Liver (tissue), 9 donors: Measurements from ENCODE around the gene RIN1. TPM values are rescaled to one million over a fixed set of nuclear protein-coding genes. Genes with fewer than 3 reads are reported as not detected.

Experiments
- DNase-seq: peaks from one replicate; pipeline ENCODE4 v3.0.0-alpha.2; 2017; ENCODE audit warnings: low spot score
- H3K27ac ChIP-seq, 2 donors: one replicate each; pipeline ENCODE4 v1.7.0; 2013; ENCODE audit warnings: inconsistent platforms in 2 of 2, low read length in 2 of 2, control low read depth in 1 of 2, low read depth in 1 of 2, mild to moderate bottlenecking in 1 of 2
- H3K27me3 ChIP-seq, 4 donors: one replicate each; pipeline versions ENCODE4 v1.6.1 to v1.7.0; 2013; ENCODE audit warnings: low read length in 3 of 4, inconsistent platforms in 1 of 4, mild to moderate bottlenecking in 1 of 4, moderate library complexity in 1 of 4; ENCODE audit not compliant: control insufficient read depth in 4 of 4, insufficient read depth in 4 of 4
- H3K36me3 ChIP-seq, 4 donors: one replicate each; pipeline versions ENCODE4 v1.6.1 to v1.7.0; 2013; ENCODE audit warnings: low read length in 3 of 4, mild to moderate bottlenecking in 3 of 4, low read depth in 1 of 4, moderate library complexity in 1 of 4; ENCODE audit not compliant: control insufficient read depth in 4 of 4, insufficient read depth in 3 of 4
- H3K4me1 ChIP-seq, 4 donors: one replicate each; pipeline versions ENCODE4 v1.6.1 to v1.7.0; 2013; ENCODE audit warnings: low read length in 3 of 4, mild to moderate bottlenecking in 3 of 4, moderate library complexity in 1 of 4; ENCODE audit not compliant: control insufficient read depth in 4 of 4, insufficient read depth in 4 of 4
- H3K4me3 ChIP-seq, 3 donors: one replicate each; pipeline versions ENCODE4 v1.6.1 to v1.7.0; 2013; ENCODE audit warnings: low read length in 3 of 3, control low read depth in 1 of 3, low read depth in 1 of 3, mild to moderate bottlenecking in 1 of 3
- H3K9ac ChIP-seq, 2 donors: one replicate each; pipeline ENCODE4 v1.7.0; 2013; ENCODE audit warnings: low read length in 2 of 2, mild to moderate bottlenecking in 2 of 2, moderate library complexity in 2 of 2, control low read depth in 1 of 2, low read depth in 1 of 2
- H3K9me3 ChIP-seq, 4 donors: one replicate each; pipeline versions ENCODE4 v1.6.1 to v1.7.0; 2013; ENCODE audit warnings: low read length in 3 of 4; ENCODE audit not compliant: control insufficient read depth in 4 of 4
- EGR1 ChIP-seq, 2 donors: IDR thresholded peaks; 2 replicates each; pipeline ENCODE4 v1.6.1; 2016 to 2018; ENCODE audit warnings: antibody characterized with exemption in 2 of 2, low read depth in 2 of 2
- FOXA1 ChIP-seq: IDR thresholded peaks from 2 replicates; pipeline ENCODE4 v1.6.1; 2016; ENCODE audit warnings: antibody characterized with exemption
- GABPA ChIP-seq, 2 donors: IDR thresholded peaks in 1 of 2; conservative IDR thresholded peaks in 1 of 2; 2 replicates each; pipeline ENCODE4 v1.6.1; 2016; ENCODE audit warnings: antibody characterized with exemption in 2 of 2, mild to moderate bottlenecking in 1 of 2, moderate library complexity in 1 of 2
- HNF4A ChIP-seq, 2 donors: conservative IDR thresholded peaks; 2 replicates each; pipeline ENCODE4 v1.6.1; 2016; ENCODE audit warnings: antibody characterized with exemption in 2 of 2, mild to moderate bottlenecking in 2 of 2
- HNF4G ChIP-seq: IDR thresholded peaks from 2 replicates; pipeline ENCODE4 v1.6.1; 2016; ENCODE audit warnings: antibody characterized with exemption
- JUND ChIP-seq, 2 donors: IDR thresholded peaks; 2 replicates each; pipeline ENCODE4 v1.6.1; 2016; ENCODE audit warnings: antibody characterized with exemption in 2 of 2
- RAD21 ChIP-seq, 2 donors: IDR thresholded peaks; 2 replicates each; pipeline ENCODE4 v1.6.1; 2016; ENCODE audit warnings: antibody characterized with exemption in 2 of 2, mild to moderate bottlenecking in 2 of 2
- RXRA ChIP-seq, 2 donors: IDR thresholded peaks; 2 replicates each; pipeline ENCODE4 v1.6.1; 2017 to 2018; ENCODE audit warnings: antibody characterized with exemption in 2 of 2, mild to moderate bottlenecking in 1 of 2
- SP1 ChIP-seq: IDR thresholded peaks from 2 replicates; pipeline ENCODE4 v1.6.1; 2018; ENCODE audit warnings: antibody characterized with exemption, mild to moderate bottlenecking
- TAF1 ChIP-seq: conservative IDR thresholded peaks from 2 replicates; pipeline ENCODE4 v1.6.1; 2016; ENCODE audit warnings: antibody characterized with exemption, mild to moderate bottlenecking
- YY1 ChIP-seq: IDR thresholded peaks from 2 replicates; pipeline ENCODE4 v1.6.1; 2016; ENCODE audit warnings: antibody characterized with exemption, mild to moderate bottlenecking
- WGBS: extraction: QIAGEN DNeasy Blood & Tissue Kit; methylation state at CpG from one replicate; pipeline ENCODE4 v1.1.7; 2013; 5-methylcytosine and 5-hydroxymethylcytosine counted together
- polyA plus RNA-seq, 2 donors: library from polyadenylated mRNA; stranded (reverse) in 1 of 2; unstranded in 1 of 2; fragments of 200-250 nt in 1 of 2; fragments of >200 nt in 1 of 2; fragmentation: Nextera tagmentation in 1 of 2; extraction: Ambion mirVana in 1 of 2; gene quantifications; one replicate each; pipeline versions ENCODE4 v1.2.1 to v1.2.3, GENCODE V29; 2013 to 2015
- total RNA-seq, 2 donors: library from RNA; depleted of rRNA; stranded (reverse); fragments of >200 nt; gene quantifications; one replicate each; pipeline ENCODE4 v1.2.3, GENCODE V29; 2014
- TF ChIP-seq, protein P1 (sequence below): IDR thresholded peaks from 2 replicates; pipeline ENCODE4 v1.6.1; 2016; ENCODE audit warnings: antibody characterized with exemption
- TF ChIP-seq, protein P2 (sequence below): IDR thresholded peaks from 2 replicates; pipeline ENCODE4 v1.6.1; 2016; ENCODE audit warnings: antibody characterized with exemption, mild to moderate bottlenecking
- TF ChIP-seq, protein P3 (sequence below): IDR thresholded peaks from 2 replicates; pipeline ENCODE4 v1.6.1; 2016; ENCODE audit warnings: antibody characterized with exemption
- TF ChIP-seq, protein P4 (sequence below): IDR thresholded peaks from 2 replicates; pipeline ENCODE4 v1.6.1; 2016; ENCODE audit warnings: antibody characterized with exemption
- TF ChIP-seq, protein P5 (sequence below): fragments of 150-350 bp; IDR thresholded peaks from 2 replicates; pipeline ENCODE4 v1.5.1; 2017; ENCODE audit warnings: improper control_type of control experiment, low read depth, low read length; ENCODE audit not compliant: missing input control
- donor health status: healthy.
- donor health status: healthy.
- donor health status: healthy.
- donor health status: healthy.
- donor health status: healthy.

The RIN1 gene
- total and polyA plus RNA-seq, 4 donors = 0.11 to 1.1 (median 0.53) TPM

DNA sequence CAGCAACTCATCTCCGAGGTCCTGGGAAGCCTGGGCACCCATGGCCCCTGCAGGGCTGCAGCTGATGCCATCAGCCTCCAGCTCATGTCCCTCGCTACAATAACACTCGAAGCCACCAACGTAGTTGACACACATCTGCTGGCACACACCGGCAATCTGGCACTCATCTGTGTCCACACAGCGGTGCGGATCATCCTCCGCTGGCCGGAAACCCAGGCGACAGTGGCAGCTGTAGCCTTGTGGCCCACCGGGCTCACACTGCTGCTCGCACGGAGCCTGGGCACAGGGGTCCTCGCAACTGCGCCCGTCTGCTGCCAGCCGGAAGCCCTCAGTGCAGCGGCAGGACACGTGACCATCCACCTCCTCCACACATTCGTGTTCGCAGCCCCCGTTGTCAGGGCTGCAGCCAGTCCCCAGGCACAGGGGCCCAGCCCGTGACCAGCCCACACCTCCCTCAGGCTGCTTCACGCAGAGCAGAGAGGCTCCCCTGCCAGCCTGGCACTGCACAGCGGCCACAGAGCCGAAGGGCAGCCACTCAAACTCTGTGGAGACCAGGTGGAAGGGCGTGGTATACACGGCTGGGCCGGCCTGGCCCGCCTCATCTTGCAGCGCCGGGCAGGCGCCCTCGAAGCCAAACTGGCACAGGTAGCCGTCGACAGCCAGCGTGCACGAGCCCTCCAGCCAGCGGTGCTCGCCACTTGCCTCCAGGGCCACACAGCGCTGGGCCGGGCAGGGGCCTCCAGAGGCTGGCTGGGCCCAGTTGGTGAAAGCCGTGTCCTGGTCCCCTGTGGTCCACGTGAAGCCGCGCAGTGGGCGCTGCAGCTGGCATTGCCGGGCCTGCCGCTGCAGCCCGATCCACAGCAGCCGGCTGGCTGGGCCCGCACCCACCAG is 20.1 kb downstream of the RIN1 start:
- 86% methylated on average over 52 of the region's 52 CpGs for WGBS
- Histone ChIP-seq H3K9ac (no peak overlapping the region), H3K4me1 (peaks cover 7 to 24% (median 13%) of the 10 kb centered on the region in 4 donors), H3K4me3 (no peak overlapping the region), H3K9me3 (no peaks in the 10 kb centered on the region), H3K27me3 (no peaks in the 10 kb centered on the region), H3K27ac (peak overlapping the region; percentile 5 to 23), H3K36me3 (no peaks in the 10 kb centered on the region)
- TF ChIP-seq YY1 (no peak), TAF1 (no peak), HNF4G (no peak), RAD21 (IDR thresholded peaks at IDR 0.05) (no peak), EGR1 (IDR thresholded peaks at IDR 0.05; ENCODE audit: low read depth in 2 of 2) (no peak), FOXA1 (no peak), JUND (IDR thresholded peaks at IDR 0.05) (no peak), GABPA (IDR thresholded peaks at IDR 0.05 in 1 of 2, conservative IDR thresholded peaks at IDR 0.05 in 1 of 2) (no peak), RXRA (IDR thresholded peaks at IDR 0.05) (no peak), SP1 (no peak), HNF4A (conservative IDR thresholded peaks at IDR 0.05) (no peak)
- TF ChIP-seq, protein P1, sequence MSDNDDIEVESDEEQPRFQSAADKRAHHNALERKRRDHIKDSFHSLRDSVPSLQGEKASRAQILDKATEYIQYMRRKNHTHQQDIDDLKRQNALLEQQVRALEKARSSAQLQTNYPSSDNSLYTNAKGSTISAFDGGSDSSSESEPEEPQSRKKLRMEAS = no peak
- TF ChIP-seq, protein P2, sequence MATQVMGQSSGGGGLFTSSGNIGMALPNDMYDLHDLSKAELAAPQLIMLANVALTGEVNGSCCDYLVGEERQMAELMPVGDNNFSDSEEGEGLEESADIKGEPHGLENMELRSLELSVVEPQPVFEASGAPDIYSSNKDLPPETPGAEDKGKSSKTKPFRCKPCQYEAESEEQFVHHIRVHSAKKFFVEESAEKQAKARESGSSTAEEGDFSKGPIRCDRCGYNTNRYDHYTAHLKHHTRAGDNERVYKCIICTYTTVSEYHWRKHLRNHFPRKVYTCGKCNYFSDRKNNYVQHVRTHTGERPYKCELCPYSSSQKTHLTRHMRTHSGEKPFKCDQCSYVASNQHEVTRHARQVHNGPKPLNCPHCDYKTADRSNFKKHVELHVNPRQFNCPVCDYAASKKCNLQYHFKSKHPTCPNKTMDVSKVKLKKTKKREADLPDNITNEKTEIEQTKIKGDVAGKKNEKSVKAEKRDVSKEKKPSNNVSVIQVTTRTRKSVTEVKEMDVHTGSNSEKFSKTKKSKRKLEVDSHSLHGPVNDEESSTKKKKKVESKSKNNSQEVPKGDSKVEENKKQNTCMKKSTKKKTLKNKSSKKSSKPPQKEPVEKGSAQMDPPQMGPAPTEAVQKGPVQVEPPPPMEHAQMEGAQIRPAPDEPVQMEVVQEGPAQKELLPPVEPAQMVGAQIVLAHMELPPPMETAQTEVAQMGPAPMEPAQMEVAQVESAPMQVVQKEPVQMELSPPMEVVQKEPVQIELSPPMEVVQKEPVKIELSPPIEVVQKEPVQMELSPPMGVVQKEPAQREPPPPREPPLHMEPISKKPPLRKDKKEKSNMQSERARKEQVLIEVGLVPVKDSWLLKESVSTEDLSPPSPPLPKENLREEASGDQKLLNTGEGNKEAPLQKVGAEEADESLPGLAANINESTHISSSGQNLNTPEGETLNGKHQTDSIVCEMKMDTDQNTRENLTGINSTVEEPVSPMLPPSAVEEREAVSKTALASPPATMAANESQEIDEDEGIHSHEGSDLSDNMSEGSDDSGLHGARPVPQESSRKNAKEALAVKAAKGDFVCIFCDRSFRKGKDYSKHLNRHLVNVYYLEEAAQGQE = no peak
- TF ChIP-seq, protein P3, sequence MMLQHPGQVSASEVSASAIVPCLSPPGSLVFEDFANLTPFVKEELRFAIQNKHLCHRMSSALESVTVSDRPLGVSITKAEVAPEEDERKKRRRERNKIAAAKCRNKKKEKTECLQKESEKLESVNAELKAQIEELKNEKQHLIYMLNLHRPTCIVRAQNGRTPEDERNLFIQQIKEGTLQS = no peak
- TF ChIP-seq, protein P4, sequence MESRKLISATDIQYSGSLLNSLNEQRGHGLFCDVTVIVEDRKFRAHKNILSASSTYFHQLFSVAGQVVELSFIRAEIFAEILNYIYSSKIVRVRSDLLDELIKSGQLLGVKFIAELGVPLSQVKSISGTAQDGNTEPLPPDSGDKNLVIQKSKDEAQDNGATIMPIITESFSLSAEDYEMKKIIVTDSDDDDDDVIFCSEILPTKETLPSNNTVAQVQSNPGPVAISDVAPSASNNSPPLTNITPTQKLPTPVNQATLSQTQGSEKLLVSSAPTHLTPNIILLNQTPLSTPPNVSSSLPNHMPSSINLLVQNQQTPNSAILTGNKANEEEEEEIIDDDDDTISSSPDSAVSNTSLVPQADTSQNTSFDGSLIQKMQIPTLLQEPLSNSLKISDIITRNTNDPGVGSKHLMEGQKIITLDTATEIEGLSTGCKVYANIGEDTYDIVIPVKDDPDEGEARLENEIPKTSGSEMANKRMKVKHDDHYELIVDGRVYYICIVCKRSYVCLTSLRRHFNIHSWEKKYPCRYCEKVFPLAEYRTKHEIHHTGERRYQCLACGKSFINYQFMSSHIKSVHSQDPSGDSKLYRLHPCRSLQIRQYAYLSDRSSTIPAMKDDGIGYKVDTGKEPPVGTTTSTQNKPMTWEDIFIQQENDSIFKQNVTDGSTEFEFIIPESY = no peak
- TF ChIP-seq, protein P5, sequence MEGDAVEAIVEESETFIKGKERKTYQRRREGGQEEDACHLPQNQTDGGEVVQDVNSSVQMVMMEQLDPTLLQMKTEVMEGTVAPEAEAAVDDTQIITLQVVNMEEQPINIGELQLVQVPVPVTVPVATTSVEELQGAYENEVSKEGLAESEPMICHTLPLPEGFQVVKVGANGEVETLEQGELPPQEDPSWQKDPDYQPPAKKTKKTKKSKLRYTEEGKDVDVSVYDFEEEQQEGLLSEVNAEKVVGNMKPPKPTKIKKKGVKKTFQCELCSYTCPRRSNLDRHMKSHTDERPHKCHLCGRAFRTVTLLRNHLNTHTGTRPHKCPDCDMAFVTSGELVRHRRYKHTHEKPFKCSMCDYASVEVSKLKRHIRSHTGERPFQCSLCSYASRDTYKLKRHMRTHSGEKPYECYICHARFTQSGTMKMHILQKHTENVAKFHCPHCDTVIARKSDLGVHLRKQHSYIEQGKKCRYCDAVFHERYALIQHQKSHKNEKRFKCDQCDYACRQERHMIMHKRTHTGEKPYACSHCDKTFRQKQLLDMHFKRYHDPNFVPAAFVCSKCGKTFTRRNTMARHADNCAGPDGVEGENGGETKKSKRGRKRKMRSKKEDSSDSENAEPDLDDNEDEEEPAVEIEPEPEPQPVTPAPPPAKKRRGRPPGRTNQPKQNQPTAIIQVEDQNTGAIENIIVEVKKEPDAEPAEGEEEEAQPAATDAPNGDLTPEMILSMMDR = no peak
- DNase-seq = no peak
